ENCODE measurements around the gene UGT1A6.

- TF ChIP-seq MXI1 (IDR thresholded peaks at IDR 0.05; ENCODE audit: borderline replicate concordance, low read depth, low read length) (no peak), ATF6 (CRISPR knock-in tag; conservative IDR thresholded peaks at IDR 0.05) (no peak), ZSCAN5A (CRISPR knock-in tag; IDR thresholded peaks at IDR 0.05; ENCODE audit: borderline replicate concordance) (no peak), GATAD1 (CRISPR knock-in tag; IDR thresholded peaks at IDR 0.05) (no peak), CBX5 (CRISPR knock-in tag; IDR thresholded peaks at IDR 0.05; ENCODE audit: borderline replicate concordance) (no peak)
Measured at GRCh38 chr2:233689501-233689900, 3.2 kb upstream of the UGT1A6 start.

Data from HepG2 (cell line).